GM18873 (cell line): ENCODE data around the gene PPP1R3F.
A peak's percentile ranks its signal among the peaks of the same experiment; 100 is the strongest.

Source experiments
- ATAC-seq: cut with Tn5 transposase; IDR thresholded peaks from one replicate; pipeline ENCODE4 v1.9.1; 2021; ENCODE audit warnings: mild to moderate bottlenecking, moderate library complexity, moderate number of reproducible peaks; ENCODE audit not compliant: unreplicated experiment, low FRiP score

Gene PPP1R3F

DNA sequence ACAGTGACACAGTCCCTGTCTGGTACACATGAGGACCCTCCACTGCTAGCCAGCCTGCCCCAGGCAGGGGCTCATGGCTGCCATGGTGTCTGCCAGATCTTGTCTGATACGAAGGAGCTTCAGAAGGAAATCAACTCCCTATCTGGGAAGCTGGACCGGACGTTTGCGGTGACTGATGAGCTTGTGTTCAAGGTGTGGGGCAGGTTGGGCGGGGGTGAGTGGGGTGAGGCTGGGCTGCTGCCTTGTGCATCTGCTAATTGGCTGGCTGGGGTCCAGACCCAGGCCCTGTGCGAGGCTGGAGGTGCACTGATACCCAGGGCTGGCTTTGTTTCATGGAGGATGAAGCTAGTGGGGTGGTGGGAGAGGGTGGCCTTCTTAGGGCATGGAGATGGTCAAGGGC lies 20.5 kb upstream of the PPP1R3F start:
- ATAC-seq: no peak

GRCh38 chrX:49249616-49250015 lies 20.0 kb upstream of the PPP1R3F start:
- no peak for ATAC-seq

DNA sequence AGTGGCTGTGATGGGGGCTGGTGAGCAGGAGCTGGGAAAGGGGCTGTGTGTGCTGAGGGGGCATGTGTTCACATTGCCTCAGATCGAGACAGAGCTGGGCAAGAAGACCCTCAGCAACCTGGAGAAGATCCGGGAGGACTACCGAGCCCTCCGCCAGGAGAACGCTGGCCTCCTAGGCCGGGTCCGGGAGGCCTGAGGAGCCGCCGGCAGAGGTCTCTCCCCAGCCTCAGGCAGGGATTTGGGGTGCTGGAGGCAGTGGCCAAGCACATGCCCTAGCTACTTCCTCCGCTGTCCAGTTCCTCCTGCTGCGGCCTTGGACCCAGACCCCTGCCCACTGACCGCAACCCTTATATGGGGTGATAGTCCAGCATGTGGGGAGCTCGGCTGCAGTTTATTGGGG lies 19.5 kb upstream of the PPP1R3F start:
- ATAC-seq: no peak

GRCh38 chrX:49250578-49250977 lies 19.0 kb upstream of the PPP1R3F start:
- ATAC-seq: no peak

GRCh38 chrX:49251325-49251724 lies 18.3 kb upstream of the PPP1R3F start:
- no peak for ATAC-seq

- ATAC-seq: no peak
Measured at GRCh38 chrX:49254639-49255038, 15.0 kb upstream of the PPP1R3F start.

GRCh38 chrX:49256268-49256995 lies 13.2 kb upstream of the PPP1R3F start:
- no peak for ATAC-seq

- ATAC-seq: no peak
Measured at GRCh38 chrX:49257074-49257790, 12.4 kb upstream of the PPP1R3F start.

GRCh38 chrX:49257846-49258748 lies 11.5 kb upstream of the PPP1R3F start:
- no peak for ATAC-seq

GRCh38 chrX:49258749-49259124 lies 10.9 kb upstream of the PPP1R3F start:
- ATAC-seq: no peak

DNA sequence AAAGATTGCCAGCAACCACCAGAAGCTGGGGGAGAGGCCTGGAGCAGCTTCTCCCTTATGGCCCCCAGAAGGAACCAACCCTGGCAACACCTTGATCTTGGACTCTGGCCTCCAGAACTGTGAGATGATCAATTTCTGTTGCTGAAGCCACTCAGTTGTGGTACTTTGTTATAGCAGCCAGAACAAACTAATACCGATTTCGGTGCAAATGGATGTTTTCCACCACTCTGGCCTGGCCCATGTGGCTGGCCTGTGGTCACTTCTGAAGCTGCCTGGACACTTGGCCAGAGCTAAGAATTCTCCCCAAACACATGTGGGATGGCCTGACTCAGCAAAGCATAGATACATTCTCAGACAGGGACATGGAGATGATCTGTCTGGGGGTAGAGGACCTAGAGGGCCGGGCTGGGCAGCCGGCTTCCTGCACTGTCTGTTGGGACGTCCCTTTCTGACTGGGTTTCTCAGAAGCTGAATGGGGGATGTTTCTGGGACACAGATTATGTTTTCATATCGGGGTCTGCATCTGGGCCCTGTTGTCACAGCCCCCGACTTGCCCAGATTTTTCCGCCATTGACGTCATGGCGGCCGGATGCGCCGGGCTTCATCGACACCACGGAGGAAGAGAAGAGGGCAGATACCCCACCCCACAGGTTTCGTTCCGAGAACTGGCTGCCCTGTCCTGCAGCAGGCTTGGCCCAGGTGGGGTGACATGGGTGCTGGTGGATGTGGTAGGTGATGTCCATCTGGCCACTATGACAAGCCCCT lies 9.2 kb upstream of the PPP1R3F start:
- no peak for ATAC-seq

DNA sequence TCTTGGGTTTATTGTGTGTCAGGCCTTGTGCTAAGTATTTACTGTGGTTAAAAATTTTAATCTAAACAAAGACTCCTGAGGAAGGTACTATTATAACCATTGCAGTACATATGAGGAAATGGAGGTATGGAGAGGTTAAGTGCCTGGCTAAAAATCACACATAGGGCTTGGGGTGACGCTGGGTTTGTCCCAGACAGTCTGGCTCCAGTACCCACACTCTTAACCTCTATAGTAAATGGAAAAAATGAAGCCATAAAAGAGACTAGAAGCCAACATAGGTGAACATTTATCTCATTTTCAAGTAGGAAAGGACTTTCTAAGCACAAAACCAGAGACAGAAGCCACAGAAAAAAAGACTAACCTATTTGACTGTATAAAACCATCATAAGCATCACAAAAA lies 7.0 kb upstream of the PPP1R3F start:
- no peak for ATAC-seq

DNA sequence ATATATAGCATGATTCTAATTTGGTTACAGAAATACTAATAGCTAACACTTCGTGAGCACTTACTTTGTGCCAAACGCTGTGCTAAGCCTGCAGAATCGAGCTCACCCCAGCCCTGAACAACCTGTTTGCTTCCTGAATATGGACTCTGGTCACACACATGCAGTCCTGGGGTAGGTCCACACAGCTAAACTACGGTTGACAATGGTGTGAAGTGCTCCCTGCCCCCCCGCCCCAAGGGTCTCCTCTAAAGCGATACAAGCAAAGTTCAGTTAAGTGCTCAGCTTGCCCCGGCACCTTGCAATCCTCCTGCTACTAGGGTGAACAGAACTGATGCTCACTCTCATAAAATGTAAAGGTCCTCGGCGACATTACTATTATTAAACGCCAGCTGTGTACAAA lies 6.0 kb upstream of the PPP1R3F start:
- ATAC-seq: no peak

- ATAC-seq: no peak
Measured at GRCh38 chrX:49264460-49264859, 5.1 kb upstream of the PPP1R3F start, which contains the start of gene FOXP3. Gene FOXP3, minus strand, starts transcription at chrX:49264710. Its CDS starts 6,205 bp downstream, at chrX:49258505.

DNA sequence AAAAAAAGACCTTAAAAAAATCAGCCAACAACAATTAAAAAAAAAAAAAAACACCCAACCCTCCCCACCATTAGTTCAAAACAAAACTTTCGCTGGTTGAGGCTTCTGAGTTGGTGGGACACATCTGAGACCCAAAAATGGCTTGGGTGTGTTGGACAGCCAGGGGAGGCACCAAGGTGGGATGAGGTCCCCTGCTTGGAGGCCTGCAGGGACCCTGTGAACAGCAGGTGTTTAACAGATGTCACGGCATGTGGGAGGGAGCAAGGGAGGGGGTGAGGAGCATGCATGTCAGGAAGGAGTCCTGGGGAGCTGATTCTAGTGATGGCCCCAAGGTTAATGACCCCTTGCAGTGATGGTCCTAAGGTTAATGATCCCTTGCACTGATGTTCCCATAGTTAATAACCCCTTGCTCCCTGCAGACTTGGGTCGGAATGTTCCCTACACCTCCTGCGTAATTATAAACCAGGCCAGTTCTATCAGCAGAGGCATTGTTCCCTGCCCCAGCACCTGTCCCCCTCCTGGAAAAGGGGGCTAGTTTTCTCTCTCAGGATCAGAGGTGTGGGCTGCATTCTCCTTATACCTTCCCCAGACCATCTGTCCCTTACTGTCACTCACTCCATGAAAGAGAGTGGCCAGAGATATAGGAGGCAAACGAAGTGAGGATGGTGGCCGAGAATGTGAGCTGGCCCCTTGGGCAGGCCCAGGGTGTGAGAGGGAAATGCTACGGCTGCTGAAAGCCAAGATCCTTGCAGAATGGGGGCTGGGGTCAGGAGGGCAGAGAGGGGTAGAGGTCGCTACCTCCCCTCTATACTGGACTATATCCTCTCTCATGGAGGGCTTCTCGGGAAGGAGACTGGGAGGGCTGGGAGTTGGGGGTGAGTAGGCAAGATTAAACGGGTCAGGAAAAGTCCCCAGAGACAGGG lies 2.8 kb upstream of the PPP1R3F start:
- no peak for ATAC-seq

- ATAC-seq: no peak
Measured at GRCh38 chrX:49268702-49269009, 937 bp upstream of the PPP1R3F start.

DNA sequence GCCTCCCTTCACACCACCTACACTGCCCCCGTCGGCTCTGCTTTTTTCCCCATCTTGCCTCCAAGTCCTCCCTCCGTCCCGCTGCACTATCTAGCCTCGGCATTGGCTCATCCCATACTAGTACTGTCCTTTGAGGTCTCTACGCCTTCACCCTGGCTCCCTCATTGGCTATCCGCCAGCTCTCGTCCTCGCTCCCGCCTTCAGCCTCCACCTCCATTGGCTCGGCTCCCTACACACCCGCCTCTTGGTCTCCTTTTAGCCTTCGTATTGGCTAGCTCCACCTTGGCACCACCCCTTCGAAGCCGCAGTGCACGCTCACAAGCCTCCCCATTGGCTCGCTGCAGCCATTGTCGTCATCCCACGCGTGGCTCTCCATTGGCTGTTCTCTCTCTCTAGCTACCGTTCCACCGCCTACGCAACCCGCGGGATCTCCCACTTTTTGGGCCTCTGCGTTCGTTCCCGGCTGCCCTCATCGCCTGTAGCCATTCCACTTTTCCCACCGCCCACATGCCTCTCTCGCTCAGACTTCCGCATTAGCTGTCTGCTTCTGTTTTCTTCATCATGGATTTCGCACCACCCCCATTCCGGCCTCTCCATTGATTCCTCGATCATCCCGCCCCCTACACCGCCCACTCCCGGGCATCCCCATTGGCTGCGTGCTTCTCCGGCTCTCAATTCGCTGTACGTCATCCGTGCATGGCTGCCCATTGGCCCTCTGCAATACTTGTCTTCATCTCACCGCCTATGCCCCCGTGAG lies 405 bp upstream of the PPP1R3F start:
- peak; percentile 90 for ATAC-seq

DNA sequence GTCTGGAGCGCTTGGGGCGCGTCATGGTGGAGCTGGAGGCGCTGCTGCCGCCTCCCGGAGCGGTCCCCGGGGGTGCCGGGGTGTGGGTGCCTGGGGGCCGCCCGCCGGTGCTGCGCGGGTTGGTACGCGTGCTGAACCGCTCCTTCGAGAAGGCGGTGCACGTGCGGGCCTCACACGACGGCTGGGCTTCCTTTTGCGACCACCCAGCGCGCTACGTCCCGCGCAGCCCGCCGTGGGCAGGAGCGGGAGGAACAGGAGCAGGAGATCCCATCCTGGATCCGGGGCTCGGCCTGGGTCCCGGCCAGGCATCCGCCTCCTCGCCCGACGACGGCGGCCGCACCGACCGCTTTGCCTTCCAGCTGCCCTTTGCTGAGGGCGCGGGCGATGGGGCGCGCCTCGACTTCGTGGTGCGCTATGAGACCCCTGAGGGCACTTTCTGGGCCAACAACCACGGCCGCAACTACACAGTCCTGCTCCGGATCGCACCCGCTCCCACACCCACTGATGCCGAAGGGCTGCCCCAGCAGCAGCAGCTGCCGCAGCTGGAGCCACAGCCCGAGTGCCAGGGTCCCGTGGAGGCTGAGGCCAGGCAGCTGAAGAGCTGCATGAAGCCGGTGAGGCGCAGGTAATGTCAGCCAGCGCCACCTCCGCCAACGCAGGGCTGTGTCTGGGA lies 792 bp downstream of the PPP1R3F start:
- no peak for ATAC-seq
